Ovary (tissue), 9 donors: ENCODE data around the gene PDE8A. TPM values are rescaled to one million over a fixed set of nuclear protein-coding genes. Genes with fewer than 3 reads are reported as not detected.

ENCODE experiments used
- DNase-seq, 5 donors: peaks; one replicate each; pipeline ENCODE4 v3.0.0-alpha.2; 2019 to 2020
- H3K27ac ChIP-seq, 2 donors: fragments of 200-600 bp; one replicate each; pipeline versions ENCODE4 v1.5.1 to v1.8.0; 2019 to 2022
- H3K27me3 ChIP-seq: fragments of 200-600 bp; one replicate; pipeline ENCODE4 v1.8.0; 2022
- H3K36me3 ChIP-seq: fragments of 200-600 bp; sonication (generic); one replicate; pipeline ENCODE4 v1.5.1; 2019
- H3K4me1 ChIP-seq: one replicate; pipeline ENCODE4 v1.8.1; 2013; ENCODE audit warnings: mild to moderate bottlenecking, moderate library complexity; ENCODE audit not compliant: insufficient read depth
- H3K4me3 ChIP-seq: fragments of 200-600 bp; sonication (generic); one replicate; pipeline ENCODE4 v1.5.1; 2017
- H3K9me3 ChIP-seq, 2 donors: fragments of 200-600 bp in 1 of 2; sonication (generic) in 1 of 2; one replicate each; pipeline versions ENCODE4 v1.5.1 to v1.8.1; 2013 to 2019; ENCODE audit warnings: mild to moderate bottlenecking in 1 of 2, moderate library complexity in 1 of 2
- EP300 ChIP-seq: sonication (generic); formaldehyde crosslinking; IDR thresholded peaks from one replicate; pipeline ENCODE4 v1.6.1; 2017; ENCODE audit warnings: antibody characterized with exemption
- POLR2A ChIP-seq: fragments of 450-650 bp; IDR thresholded peaks from one replicate; pipeline ENCODE4 v1.6.1; 2017; ENCODE audit warnings: antibody characterized with exemption, mild to moderate bottlenecking, moderate library complexity
- WGBS, 3 donors: extraction: QIAGEN DNeasy Blood & Tissue Kit in 1 of 3; methylation state at CpG; one replicate each; pipeline versions ENCODE4 v1.1.5 to v1.1.7; 2013 to 2017; 5-methylcytosine and 5-hydroxymethylcytosine counted together
- intact Hi-C, 4 donors: fragments of 100-400 bp; cut with DNase I; formaldehyde crosslinking; loops; one replicate each; pipeline versions ENCODE4 v1.11.0 to v1.15.1; 2022 to 2023
- polyA plus RNA-seq, 2 donors: library from polyadenylated mRNA; stranded (reverse); fragments of 200-250 nt in 1 of 2; fragments of 350-450 nt in 1 of 2; fragmentation: Illumina TruSeq in 1 of 2; extraction: RNeasy Lipid Tissue Mini Kit (QIAGEN cat#74804) in 1 of 2; gene quantifications; one replicate each; pipeline ENCODE4 v1.2.3, GENCODE V29; 2013 to 2014
- total RNA-seq, 7 donors: library from RNA; depleted of rRNA in 2 of 7; stranded (reverse); fragments of >200 nt in 2 of 7; fragmentation: NEBNext Ultra II Directional in 3 of 7; extraction: Animal tissue kit (Norgen Biotek cat#: 25700) in 3 of 7; gene quantifications; one replicate each; pipeline versions ENCODE4 v1.1.0 to v1.2.4, GENCODE V29; 2016 to 2023
- TF ChIP-seq, protein P1 (sequence below), 3 donors: fragments of 450-650 bp in 2 of 3; fragments of 200-600 bp in 1 of 3; IDR thresholded peaks; one replicate each; pipeline versions ENCODE4 v1.5.1 to v1.8.0; 2016 to 2022; ENCODE audit warnings: antibody characterized with exemption in 3 of 3, mild to moderate bottlenecking in 1 of 3
- donor health status: DM: no; HTN: no; CAD: no; lungs with moderate emphysema.
- donor health status: DM: no; HTN: no; CAD: no.
- donor health status: Bipolar disorder and iron deficiency.
- donor health status: DM: yes; HTN: yes; CAD: no.
- donor health status: DM: no; HTN: no; CAD: no.
- donor health status: DM: yes; HTN: yes; CAD: no.

PDE8A gene
- total and polyA plus RNA-seq, 9 donors = 13.8 to 61.8 (median 33.2) TPM

DNA sequence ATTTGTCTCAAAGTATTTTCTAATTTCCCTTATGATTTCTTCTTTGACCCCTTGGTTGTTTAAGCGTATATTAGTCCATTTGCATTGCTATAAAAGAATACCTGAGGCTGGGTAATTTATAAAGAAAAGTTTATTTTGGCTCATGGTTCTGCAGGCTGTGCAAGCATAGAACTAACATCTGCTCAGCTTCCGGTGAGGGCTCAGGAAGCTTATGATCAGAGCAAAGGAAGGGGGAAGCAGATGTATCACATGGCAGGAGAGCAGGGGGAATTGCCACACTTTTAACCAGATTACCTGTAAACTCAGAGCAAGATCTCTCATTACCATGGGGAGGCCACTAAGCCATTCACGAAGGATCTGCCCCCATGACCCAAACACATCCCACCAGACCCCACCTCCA is 148.2 kb downstream of the PDE8A start:
- TF ChIP-seq EP300 (no peak), POLR2A (no peak)
- TF ChIP-seq, protein P1, sequence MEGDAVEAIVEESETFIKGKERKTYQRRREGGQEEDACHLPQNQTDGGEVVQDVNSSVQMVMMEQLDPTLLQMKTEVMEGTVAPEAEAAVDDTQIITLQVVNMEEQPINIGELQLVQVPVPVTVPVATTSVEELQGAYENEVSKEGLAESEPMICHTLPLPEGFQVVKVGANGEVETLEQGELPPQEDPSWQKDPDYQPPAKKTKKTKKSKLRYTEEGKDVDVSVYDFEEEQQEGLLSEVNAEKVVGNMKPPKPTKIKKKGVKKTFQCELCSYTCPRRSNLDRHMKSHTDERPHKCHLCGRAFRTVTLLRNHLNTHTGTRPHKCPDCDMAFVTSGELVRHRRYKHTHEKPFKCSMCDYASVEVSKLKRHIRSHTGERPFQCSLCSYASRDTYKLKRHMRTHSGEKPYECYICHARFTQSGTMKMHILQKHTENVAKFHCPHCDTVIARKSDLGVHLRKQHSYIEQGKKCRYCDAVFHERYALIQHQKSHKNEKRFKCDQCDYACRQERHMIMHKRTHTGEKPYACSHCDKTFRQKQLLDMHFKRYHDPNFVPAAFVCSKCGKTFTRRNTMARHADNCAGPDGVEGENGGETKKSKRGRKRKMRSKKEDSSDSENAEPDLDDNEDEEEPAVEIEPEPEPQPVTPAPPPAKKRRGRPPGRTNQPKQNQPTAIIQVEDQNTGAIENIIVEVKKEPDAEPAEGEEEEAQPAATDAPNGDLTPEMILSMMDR (IDR thresholded peaks at IDR 0.05) = no peak
- H3K36me3 ChIP-seq = no peaks in the 10 kb centered on the region
- intact Hi-C loops = no loop called here
- no peak overlapping the region for H3K4me3 ChIP-seq
- no peak for DNase-seq
- H3K27me3 ChIP-seq = no peaks in the 10 kb centered on the region
- no peak overlapping the region for H3K27ac ChIP-seq
- no peaks in the 10 kb centered on the region for H3K9me3 ChIP-seq
- H3K4me1 ChIP-seq = peaks cover 6% of the 10 kb centered on the region
- WGBS, 3 donors = 58 to 77% (median 71%) methylated on average over 3 of the region's 3 CpGs

- intact Hi-C loops = no loop called here
- Histone ChIP-seq H3K27me3 (no peaks in the 10 kb centered on the region), H3K36me3 (no peaks in the 10 kb centered on the region), H3K4me1 (no peaks in the 10 kb centered on the region), H3K4me3 (no peak overlapping the region), H3K9me3 (no peaks in the 10 kb centered on the region), H3K27ac (no peak overlapping the region)
- TF ChIP-seq EP300 = no peak
- TF ChIP-seq POLR2A = no peak
- TF ChIP-seq, protein P1 (IDR thresholded peaks at IDR 0.05) = no peak
- no peak for DNase-seq
- WGBS, 3 donors = 97 to 100% (median 100%) methylated on average over 1 of the region's 1 CpG
Measured at GRCh38 chr15:85131915-85132314, 150.3 kb downstream of the PDE8A start.

DNA sequence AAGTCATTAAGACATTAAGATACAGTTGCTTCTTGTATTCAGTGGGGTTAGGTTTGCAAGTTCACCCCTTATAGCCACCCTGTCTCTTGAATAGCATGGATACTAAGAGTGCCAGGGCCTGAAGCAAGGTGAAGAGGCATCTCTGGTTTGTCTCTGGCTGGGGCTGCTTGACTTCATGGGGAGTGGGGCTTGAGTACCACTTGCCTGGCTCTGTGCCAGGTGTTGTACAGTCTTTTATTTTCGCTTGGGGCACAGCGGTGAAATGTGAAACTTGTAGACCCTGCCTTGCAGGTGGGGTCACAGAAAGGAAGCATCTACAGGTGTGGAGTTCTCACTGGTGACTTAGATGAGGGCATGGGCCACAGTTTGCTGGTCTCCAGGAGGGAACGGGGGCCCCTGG is 152.1 kb downstream of the PDE8A start:
- DNase-seq = no peak
- H3K27me3 ChIP-seq = no peaks in the 10 kb centered on the region
- no peak for TF ChIP-seq POLR2A
- TF ChIP-seq EP300 = no peak
- no peaks in the 10 kb centered on the region for H3K9me3 ChIP-seq
- no peak overlapping the region for H3K27ac ChIP-seq
- intact Hi-C loops = no loop called here
- no peaks in the 10 kb centered on the region for H3K4me1 ChIP-seq
- no peak overlapping the region for H3K4me3 ChIP-seq
- no peaks in the 10 kb centered on the region for H3K36me3 ChIP-seq
- whole genome bisulfite sequencing, 3 donors = 94 to 99% (median 98%) methylated on average over 3 of the region's 3 CpGs

DNA sequence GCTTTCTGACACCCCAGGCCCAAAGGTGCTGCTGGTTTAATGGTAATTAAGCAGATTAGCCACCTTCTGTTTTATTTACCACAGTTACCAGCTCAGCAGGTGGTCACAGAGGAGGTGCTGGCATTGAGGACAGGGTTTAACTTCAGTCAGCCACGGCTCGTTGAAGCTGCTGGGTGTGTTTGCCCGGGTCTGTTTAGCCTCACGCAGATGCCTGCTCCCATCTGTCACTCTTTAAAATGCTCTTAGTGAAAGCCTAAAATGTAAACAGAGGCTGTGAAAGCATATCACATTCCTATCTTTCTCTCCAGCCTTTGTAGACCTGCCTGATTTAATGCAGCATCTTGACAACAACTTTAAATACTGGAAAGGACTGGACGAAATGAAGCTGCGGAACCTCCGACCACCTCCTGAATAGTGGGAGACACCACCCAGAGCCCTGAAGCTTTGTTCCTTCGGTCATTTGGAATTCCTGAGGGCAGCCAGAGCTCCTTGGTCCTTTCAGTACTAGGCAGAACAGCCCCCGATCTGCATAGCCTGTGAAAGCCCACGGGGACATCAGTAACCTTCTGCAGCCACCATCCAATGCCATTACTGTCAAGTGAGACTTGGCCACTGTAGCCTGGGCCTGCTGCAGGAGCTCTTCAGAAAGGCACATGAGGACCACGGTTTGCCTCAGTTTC is 156.0 kb downstream of the PDE8A start:
- Histone ChIP-seq H3K4me3 (no peak overlapping the region), H3K27me3 (no peaks in the 10 kb centered on the region), H3K4me1 (no peaks in the 10 kb centered on the region), H3K27ac (no peak overlapping the region), H3K36me3 (no peaks in the 10 kb centered on the region), H3K9me3 (no peaks in the 10 kb centered on the region)
- 64 to 70% (median 70%) methylated on average over 11 of the region's 11 CpGs for WGBS, 3 donors
- DNase-seq = no peak
- intact Hi-C loops = no loop called here
- TF ChIP-seq, protein P1 (IDR thresholded peaks at IDR 0.05) = no peak
- TF ChIP-seq POLR2A (no peak), EP300 (no peak)

- 87 to 98% (median 90%) methylated on average over 2 of the region's 2 CpGs for WGBS, 3 donors
- H3K4me1 ChIP-seq = no peaks in the 10 kb centered on the region
- no peaks in the 10 kb centered on the region for H3K27me3 ChIP-seq
- H3K9me3 ChIP-seq = no peaks in the 10 kb centered on the region
- intact Hi-C loops = no loop called here
- H3K27ac ChIP-seq = no peak overlapping the region
- TF ChIP-seq, protein P1 (IDR thresholded peaks at IDR 0.05) = no peak
- TF ChIP-seq POLR2A = no peak
- no peak for TF ChIP-seq EP300
- H3K36me3 ChIP-seq = no peaks in the 10 kb centered on the region
- no peak for DNase-seq
- H3K4me3 ChIP-seq = no peak overlapping the region
Measured at GRCh38 chr15:85139391-85139790, 157.7 kb downstream of the PDE8A start.
